Left colon (tissue), 2 donors: ENCODE results near the gene TAF3. TPM values are rescaled to one million over a fixed set of nuclear protein-coding genes. Genes with fewer than 3 reads are reported as not detected.
A peak's percentile ranks its signal among the peaks of the same experiment; 100 is the strongest.

Experiments used
- ATAC-seq: fragments of 200-7000 bp; cut with Tn5 transposase; one replicate; pipeline ENCODE4 v1.9.1; 2020; ENCODE audit warnings: mild to moderate bottlenecking, moderate library complexity
- DNase-seq, 2 donors: peaks; one replicate each; pipeline ENCODE4 v3.0.0-alpha.2; 2020
- intact Hi-C, 2 donors: fragments of 100-400 bp; cut with DNase I in 1 of 2; cut with micrococcal nuclease in 1 of 2; formaldehyde crosslinking; loops; one replicate each; pipeline versions ENCODE4 v1.11.2 to v1.14.0; 2022; cut with DNase I, micrococcal nuclease
- total RNA-seq, 2 donors: library from RNA; stranded (reverse); fragmentation: NEBNext Ultra II Directional; extraction: Animal tissue kit (Norgen Biotek cat#: 25700); gene quantifications; one replicate each; pipeline ENCODE4 v1.2.1, GENCODE V29; 2021
- donor health status: DM: no; HTN: no; CAD: no.
- donor health status: DM: yes; HTN: yes; CAD: no.

TAF3 gene
- total RNA-seq, 2 donors from 2014 or later = 5.1 to 5.8 TPM

DNA sequence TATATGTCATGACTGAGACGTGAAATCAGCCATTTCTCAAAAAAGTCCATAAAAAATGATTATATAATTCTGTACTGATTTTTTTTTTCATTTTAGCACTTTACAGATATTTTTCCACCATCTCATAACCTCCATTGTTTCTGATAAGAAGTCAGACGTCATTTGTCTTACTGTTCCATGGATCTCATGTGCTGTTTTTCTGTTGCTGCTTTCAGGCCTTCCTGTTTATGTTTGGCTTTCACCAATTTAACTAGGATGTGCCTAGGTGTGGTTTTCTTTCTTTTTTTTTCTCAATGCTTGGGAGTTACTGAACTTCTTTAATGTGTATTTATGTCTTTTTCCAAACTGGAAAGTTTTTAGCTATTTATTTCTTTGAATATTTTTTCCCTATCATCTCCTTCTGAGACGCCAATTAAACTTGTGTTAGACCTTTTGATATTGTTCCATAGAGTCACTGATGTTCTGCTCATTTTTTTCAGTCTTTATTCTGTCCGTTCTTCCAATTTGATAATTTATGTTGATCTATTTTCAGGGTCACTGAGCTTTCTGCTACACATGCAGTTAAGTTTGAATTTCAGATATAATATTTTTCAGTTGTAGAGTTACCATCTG, 43.3 kb downstream of the TAF3 start:
- DNase-seq = no peak
- ATAC-seq = no peak
- intact Hi-C loops = no loop called here

DNA sequence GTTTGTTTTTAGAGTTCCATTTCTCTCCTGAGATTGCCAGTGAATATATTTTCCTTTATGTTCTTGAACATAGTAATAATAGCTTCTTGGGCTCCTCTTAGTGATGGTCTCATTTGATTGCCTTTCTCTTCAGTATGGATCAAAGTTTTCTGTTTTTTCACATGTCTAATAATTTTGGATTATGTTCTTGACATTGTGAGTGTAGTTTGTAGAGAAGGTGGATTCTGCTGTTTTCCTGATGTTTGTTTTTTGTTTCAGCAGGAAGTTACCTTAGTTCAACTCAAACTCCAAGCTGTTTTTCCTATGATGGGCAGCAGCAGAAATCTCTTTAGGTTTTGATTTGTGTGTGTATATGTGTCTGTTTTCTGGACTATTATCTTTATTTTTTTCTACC, 43.8 kb downstream of the TAF3 start:
- no peak for ATAC-seq
- DNase-seq = no peak
- intact Hi-C loops = no loop called here

DNA sequence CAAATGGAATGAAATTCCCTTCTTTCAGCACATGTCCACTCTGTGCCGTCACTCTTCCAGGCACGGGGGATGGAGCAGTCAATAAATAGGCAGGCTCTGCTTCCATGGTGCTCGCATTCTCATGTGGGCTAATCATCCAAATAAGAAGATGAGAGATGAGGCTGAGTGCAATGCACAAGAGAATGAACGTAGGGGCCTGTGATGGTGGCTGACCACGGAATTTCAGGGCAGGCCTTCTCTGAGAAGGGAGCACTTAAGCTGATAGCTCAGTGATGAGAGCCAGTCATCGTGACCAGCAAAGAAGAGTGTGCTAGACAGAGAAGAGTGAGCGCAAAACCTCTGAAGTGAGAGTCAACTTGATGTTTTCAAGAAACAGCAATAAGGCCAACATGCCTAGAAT, 47.9 kb downstream of the TAF3 start:
- DNase-seq (no peak), ATAC-seq (no peak)
- intact Hi-C loops = no loop called here

DNA sequence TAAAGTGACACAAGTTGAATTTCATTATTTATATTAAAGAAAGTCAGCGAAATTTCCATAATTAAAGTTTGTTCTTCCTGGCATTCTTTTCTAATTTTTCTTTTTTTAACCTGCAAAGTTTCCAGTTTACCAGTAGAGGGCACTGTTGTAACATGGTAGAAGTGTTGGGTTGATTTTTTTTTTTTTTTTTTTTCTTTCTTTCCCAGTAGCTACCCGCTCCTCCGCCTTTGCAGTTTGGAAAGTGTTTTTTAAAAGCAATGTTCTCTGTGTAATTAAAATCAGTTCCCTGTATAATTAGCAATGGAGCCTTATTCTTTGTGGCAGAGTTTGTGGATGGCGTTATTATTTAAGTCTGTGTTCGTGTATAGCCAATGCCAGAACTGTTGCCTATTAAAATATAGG, 53.7 kb downstream of the TAF3 start:
- DNase-seq = no peak
- ATAC-seq = peak; percentile 37
- intact Hi-C loops = loop anchor here in 1 of 2 donors (5.0 to 10.0 kb wide), 2 partner anchors 1340 to 1433 kb away; no protein-coding TSS in a partner anchor

DNA sequence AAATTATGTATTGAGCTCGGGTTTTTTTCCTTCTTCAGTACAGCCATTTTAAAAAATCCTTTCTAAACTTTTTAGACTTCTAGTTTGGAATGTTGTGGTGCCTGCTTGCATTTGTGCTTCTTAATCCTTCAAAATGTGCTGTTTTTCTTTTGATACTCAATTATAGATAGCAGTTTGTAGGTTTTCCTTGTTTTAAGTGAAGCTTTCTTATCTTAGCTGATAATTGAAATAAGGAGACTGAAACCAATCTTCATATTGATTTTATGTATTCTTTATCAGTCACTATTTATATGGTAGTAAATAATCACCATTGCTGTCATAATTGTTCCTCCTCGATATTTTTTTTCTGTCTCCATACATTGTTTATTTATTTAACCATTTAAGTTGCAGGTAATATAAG, 56.6 kb downstream of the TAF3 start:
- intact Hi-C loops = loop anchor here in 1 of 2 donors (5.0 to 10.0 kb wide), 2 partner anchors 1337 to 1430 kb away; no protein-coding TSS in a partner anchor
- no peak for DNase-seq
- ATAC-seq = no peak

DNA sequence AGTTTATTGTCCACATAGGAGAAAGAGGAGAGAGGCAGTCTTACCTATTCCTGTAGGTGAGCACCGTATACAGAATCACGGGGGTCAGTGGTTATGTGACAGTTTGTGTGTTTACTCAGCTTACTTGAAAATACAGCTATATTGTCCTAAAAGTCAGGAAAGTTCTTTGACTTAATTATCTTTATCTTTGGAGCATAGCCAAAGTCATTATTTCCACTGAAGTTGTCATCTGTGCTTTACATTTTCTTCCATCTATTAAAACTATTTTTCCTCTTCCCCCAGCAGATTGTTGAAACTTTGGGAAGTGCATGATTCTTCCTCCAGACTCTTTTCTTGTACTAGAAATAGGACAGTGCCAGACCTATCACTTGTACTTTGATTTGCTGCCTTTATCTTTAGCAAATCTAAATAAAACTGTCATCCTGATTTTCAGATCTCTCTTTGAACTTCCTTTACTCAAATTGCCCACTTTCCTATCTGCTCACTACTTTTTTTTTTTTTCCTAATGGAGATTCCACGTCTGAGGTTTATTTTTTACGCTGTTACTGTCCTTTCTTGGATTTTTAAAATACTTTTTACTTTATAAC, 58.3 kb downstream of the TAF3 start:
- no peak for DNase-seq
- no peak for ATAC-seq
- intact Hi-C loops = loop anchor here in 1 of 2 donors (10.0 kb wide), 1 partner anchor 1428 kb away; no protein-coding TSS in a partner anchor

DNA sequence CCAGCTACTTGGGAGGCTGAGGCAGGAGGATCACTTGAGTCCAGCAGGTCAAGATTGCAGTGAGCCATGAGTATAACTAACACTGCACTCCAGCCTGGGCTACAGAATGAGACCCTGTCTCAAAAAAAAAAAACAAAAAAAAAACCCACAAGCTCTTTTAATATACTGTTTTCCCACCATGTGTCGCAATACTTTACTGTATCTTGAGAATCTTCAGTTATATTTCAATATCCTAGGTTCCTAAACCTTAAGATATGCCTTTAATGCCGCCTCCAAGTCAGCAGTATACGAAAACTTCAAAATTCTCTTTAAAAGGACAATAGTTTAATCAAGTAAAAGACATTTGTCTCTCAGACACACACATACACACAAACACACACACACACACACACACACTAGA, 62.8 kb downstream of the TAF3 start:
- ATAC-seq (no peak), DNase-seq (no peak)
- intact Hi-C loops = no loop called here

DNA sequence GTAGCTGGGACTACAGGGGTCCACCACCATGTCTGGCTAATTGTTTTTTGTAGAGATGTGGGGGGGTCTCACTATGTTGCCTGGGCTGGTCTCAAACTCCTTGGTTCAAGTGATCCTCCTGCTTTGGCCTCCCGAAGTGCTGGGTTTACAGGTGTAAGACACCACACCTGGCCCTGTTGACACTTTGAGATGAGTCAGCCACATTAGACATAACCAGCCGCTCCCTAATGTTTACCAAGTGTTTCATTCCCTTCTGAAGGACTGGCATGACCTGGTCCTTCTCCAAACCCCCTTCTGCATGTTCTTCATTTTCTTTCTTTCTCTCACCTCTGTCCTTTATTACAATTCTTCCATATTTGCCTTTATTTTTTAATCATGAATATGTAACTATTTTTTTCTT, 67.8 kb downstream of the TAF3 start:
- ATAC-seq (peak; percentile 60), DNase-seq (no peak)

DNA sequence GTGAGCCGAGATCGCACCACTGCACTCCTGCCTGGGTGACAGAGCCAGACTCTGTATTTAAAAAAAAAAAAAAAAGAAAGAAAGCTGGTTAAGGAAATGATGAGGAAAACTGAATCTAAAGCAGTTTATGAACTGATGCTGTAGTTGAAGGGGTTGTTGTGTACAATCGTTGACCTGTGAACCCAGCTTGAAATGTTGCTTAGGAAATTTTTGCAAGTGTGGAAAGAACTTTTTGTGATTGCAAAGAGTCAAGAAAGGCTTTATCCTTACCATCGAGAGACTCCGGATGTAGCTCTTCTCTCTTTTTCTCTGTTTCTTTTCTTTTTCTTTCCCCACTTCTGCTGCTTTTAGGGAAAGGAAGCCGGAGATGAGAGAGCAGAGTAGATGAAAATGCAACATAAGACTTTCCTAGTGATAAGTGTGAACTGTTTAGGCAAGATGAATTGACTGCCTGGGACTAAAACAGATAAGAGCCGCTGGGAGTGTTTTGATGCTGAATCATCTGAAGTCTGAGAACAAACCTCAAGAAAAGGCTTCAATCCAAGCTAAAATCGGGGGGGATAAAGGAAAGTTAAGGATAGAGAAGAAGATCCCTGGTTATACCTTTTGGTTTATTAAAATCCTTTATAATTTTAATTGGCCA, 69.0 kb downstream of the TAF3 start:
- DNase-seq (no peak), ATAC-seq (no peak)
- intact Hi-C loops = no loop called here

More for the DNA sequence above, 67.8 kb downstream of the TAF3 start:
- intact Hi-C loops = no loop called here

DNA sequence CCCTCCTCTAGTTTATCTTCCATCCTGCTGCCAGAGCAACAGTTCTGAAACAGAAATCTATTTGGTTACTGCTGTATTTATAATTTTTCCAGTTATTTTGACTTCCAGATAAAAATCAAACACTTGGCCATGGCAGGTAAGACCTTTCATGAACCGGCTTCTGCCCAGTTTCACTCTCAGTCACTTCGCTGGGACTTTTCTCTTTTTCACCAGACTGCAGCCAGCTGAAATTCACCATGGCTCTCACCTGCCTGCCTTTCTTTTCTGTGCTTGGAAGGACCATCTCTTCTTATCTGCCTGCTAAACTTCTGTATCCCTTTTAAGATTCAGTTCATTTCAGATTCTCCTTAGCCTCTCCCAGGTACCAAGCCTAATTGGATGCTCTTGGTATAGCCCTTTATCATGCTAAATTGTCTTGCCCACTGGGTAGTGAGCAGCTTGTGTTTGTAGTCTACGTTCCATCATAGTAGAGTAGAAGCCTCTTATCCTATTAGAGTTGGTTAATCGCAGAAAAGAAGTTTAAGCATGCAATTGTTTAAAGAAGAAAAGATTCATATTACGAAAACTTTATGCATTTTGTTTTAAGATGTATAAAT, 71.7 kb downstream of the TAF3 start:
- ATAC-seq = no peak
- DNase-seq = no peak
- intact Hi-C loops = no loop called here

DNA sequence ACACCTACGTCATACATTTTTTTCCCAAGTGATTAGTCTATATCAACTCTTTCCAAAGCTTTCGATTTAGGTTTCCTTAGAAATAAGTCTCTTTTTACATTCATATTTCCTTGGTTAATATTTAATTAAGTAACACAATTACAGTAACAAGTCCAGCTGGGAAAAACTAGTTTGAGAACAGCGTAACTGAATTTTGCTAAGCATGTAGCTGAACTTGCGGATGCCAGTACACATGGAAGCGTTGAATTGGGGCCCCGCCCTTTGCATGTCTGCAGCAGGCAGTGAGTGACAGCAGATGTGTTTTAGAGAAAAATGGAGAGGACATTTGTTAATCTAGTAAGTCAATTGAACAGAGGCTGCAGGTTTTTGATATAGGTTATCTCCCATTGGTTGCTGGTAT, 72.5 kb downstream of the TAF3 start:
- peak; percentile 60 for ATAC-seq
- DNase-seq = peak in 1 of 2 donors; percentile 21
- intact Hi-C loops = no loop called here

DNA sequence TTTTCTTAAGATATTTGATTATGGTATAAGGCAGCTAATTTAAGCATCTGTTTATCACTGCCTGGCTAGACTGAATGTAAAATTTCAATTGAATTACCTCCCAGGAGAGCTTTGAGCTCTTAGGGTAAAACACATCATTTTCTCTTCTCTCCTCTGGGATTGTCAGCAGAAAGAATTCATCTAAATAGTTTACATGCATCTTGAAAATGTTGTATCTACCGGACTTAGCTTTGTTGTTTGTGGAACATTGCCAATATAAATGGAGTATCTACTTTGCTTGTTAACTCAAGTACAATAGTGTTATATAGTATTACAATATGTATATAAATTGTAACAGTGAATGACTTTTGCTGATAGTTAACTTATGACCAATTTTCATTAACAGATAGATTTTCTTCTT, 73.3 kb downstream of the TAF3 start:
- intact Hi-C loops = no loop called here
- DNase-seq = no peak

DNA sequence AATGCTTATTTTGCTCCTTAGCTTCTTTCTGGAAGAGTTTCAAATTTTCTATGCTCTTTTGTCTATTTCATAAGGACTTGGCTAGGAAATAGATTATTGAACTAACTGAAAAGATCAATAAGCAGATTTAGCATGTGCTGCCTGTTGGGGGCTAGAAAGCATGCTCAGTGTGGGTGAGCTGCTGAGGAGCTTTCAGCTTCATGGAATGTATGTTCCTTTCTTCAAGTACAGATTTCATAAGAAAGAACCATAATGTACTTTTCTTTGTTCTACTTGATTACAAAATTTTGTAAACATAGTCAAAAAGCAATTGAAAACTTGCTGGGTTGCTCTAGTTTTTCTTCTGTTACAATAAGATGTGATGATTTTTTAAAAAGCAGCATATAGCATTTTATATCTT, 73.8 kb downstream of the TAF3 start:
- intact Hi-C loops = no loop called here
- DNase-seq (no peak), ATAC-seq (no peak)

More for the DNA sequence above, 73.3 kb downstream of the TAF3 start:
- no peak for ATAC-seq

DNA sequence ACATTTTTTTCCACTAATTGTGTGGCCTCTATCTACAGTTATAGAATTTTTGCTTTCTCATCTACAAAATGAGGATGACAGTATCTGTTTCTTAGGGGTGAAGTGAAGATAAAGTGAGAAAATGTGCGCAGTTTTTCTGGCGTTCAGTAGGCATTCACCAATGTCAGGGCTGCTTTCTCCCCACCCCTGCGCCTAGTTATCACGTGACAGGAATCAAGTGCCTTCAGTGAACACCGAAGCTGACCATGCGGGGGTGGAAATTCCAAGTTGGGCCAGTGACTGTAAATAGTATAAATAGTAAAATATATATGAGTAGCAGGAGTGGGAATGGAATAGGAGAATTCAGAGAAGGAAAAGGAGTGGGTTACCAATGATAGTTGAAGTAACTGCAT, 77.4 kb downstream of the TAF3 start:
- DNase-seq (no peak), ATAC-seq (no peak)
- intact Hi-C loops = no loop called here

DNA sequence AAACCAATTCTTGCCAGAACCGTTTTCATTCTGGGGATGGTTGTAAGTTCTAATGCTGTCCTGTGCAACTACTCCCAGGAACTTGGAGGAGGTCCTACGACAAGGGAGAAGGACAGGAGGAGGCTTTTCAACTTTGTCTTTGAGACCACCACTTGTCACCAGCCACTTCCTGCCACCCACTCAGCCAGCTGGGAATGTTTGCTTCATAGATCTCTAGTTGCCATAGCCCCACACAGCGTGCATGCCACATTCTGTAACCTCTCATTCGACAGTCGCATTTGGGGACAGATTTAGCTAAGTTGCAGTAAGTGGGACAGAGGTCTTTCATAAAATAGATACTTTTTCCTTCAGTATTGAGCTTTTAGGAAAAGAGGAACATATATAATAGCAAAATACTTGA, 78.0 kb downstream of the TAF3 start:
- DNase-seq = no peak
- intact Hi-C loops = no loop called here
- ATAC-seq = no peak

DNA sequence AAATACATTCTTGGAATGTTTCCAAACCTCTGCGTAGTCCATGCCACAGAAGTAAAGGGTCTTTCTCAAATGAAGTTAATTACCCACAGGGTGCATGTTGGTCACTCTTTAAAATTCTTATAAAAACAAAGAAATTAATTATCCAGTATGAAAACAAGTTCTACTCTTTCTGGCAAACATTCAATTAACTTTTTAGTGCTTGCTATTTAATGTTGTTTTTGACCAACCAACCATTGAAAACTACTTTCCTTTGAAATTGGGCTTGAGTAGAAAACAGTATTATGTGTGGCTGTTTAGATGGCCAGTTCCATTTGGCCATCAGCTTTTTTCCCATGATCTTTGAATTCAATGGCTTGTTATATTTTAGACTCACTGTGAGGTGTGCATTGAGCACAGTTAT, 83.0 kb downstream of the TAF3 start:
- DNase-seq (no peak), ATAC-seq (no peak)
- intact Hi-C loops = no loop called here

DNA sequence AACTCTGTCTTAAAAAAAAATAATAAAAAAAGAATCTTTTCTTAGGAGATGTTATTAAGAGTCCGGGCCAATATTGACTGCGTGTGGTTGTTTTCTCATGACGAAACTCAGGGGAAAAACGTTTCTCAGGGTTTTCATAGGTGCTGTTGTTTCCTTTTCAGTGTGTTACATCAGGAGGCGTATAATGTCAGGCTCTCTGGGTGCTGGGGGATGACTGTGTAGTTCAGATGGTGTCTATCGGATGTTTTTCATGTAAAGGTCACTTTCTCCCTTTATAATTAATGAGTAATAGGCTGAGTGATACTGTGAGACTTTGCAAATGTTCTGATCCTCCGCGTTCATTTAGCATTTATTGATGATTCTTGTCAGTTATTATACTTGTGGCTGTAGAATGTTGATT, 84.1 kb downstream of the TAF3 start:
- intact Hi-C loops = no loop called here
- ATAC-seq = no peak
- DNase-seq = no peak

DNA sequence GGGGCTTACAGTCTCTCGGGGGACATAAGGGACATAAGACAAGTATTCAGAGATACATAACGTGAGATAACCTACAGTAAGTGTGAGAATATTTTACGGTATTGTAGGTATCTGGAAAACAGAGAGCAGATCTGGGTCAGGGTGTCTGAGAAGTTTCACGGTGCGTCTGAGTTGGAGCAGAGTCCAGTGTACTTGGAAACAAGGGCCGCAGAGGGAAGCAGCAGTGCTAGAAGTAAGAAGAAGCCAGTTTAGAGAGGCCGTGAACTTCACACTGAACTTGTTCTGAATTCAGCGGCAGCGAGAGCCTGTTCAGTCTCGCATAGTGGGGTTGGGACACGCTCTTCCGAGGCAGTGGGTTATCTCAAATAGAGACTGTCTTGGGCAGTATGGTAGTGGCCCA, 85.5 kb downstream of the TAF3 start:
- intact Hi-C loops = no loop called here
- DNase-seq (no peak), ATAC-seq (no peak)

DNA sequence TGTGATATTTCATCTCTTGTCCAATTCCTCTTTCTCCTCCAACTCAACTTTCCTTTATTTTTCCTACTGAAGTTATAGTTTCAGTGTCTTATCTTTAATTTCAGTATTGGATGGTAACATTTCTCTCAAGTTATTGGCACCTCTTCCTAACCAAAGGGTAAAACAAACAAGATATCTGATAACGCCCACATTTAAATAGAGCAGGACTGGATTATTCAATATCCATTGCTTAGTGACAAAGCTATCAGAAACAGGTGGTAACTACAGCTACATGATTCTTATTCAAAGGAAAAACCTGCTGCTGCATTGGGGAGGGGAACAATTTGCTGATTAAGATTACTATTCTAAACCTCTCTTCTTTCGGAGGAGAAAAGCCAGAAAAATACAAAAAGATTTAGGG, 87.8 kb downstream of the TAF3 start:
- intact Hi-C loops = no loop called here
- no peak for ATAC-seq
- DNase-seq = no peak

DNA sequence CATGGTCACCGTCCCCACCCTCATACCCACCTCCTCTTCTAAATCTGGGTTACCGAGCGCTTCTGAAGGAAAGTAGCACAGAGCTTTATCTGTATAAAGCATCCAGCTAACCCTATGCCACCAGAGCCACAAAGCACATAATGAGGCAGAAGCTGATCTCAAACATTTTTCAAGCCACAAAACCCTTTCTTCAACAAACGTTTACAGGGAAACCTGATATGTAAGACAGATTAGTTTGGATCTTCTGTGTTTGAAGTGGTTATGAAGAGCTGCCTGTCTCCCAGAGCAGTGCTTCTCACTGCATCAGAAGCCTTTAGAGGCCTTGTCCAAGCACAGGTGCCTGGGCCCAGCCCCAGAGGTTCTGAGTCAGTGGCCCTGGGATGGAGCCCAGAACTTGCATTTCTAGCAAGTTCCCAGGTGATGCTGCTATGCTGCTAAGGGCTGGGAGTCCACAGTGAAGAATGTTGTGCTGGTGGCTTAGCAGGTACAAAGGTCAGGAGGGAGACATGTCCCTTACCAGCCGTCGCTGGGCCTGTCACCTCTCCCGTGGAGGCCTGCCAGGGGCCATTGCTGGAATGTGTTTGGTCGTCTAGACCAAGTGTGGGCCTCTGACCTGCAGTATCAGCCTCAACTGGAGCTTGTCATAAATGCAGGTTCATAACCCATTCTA, 90.4 kb downstream of the TAF3 start:
- ATAC-seq = peak; percentile 51

More for the DNA sequence above, 90.4 kb downstream of the TAF3 start:
- intact Hi-C loops = no loop called here
- DNase-seq = no peak
